Anterior cingulate cortex (tissue), 58 donors: ENCODE results near the gene RPGRIP1L.

Source experiments
- DNase-seq, 58 donors: peaks; one replicate each; lab custom pipeline; 2025; lab: John Stamatoyannopoulos, UW

The RPGRIP1L gene

GRCh38 chr16:53559270-53559951 lies 144.2 kb downstream of the RPGRIP1L start:
- no peak for DNase-seq

DNA sequence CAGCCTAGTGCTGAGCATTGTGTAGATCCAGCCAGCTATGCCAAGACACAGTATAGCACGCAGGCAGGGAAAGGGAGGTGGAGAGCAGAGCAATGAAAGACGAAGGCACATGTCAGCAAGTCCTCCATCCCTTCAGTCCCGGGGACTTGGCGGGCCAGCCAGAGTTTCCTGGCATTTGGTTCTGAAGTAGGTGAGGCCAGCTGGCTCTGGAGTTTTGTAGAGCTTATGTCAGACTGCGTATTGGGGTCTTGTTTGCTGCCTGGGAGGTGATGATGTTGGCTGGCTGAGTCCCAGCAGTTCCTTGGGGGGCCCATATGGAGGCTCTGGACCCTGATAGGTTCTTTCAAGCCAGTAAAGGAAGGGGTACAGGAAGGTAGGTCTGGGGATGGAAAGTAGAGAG lies 144.9 kb downstream of the RPGRIP1L start:
- peak in 2 of 58 donors; percentile 0 to 6 for DNase-seq

- no peak for DNase-seq
Measured at GRCh38 chr16:53556521-53556920, 147.1 kb downstream of the RPGRIP1L start.

DNA sequence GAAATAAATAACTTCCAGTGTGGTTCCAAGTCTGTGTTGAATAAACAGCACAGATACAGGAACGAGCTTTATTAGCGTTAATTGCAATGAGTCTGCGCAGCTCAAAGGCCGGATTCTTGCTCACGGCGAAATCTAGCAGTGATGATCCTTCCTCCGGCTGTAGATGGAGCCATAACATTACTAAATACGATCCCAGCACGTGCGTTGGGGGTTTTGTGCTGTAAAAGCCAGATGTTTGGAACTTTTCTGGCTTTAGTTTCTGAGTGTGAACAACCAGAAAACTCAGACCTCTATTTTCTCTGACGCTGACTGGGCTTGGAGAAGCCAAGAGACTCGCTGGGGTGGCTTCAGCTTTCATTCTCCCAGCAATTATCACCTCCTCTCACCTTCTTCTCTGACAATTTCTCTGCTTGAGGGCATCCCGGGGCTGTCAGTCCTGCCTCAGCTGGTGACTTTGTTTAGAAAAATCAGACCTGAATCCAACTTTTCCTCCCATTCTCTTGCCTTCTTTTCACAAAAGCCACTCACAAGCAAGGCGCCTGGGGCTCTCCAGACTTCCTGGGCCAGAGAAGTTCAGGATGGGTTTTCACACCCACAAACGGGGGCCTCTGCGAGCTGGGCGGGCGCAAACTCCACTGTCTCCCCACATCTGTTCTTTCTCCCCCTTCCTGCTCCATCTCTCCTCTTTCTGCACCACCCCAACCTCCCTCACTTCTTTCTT lies 153.5 kb downstream of the RPGRIP1L start:
- peak in 44 of 58 donors; percentile 3 to 70 (median 30) for DNase-seq
